Omental fat pad (tissue), 4 donors: ENCODE measurements around the gene PTPN14. TPM values are rescaled to one million over a fixed set of nuclear protein-coding genes. Genes with fewer than 3 reads are reported as not detected.

Experiments
- ATAC-seq: fragments of 150-250 bp; one replicate; pipeline ENCODE4 v1.9.1; 2016; ENCODE audit warnings: mild to moderate bottlenecking, moderate library complexity; ENCODE audit not compliant: low FRiP score
- DNase-seq: peaks from one replicate; pipeline ENCODE4 v3.0.0-alpha.2; 2019; ENCODE audit warnings: low spot score
- CTCF ChIP-seq, 3 donors: fragments of 450-650 bp; IDR thresholded peaks; one replicate each; pipeline ENCODE4 v1.5.1; 2016 to 2017; ENCODE audit warnings: antibody characterized with exemption in 3 of 3, mild to moderate bottlenecking in 3 of 3, moderate library complexity in 2 of 3
- total RNA-seq, 4 donors: library from RNA; depleted of rRNA; stranded (reverse); fragments of >200 nt; gene quantifications; one replicate each; pipeline ENCODE4 v1.1.0, GENCODE V29; 2016

Gene PTPN14
- total RNA-seq, 4 donors from 2014 or later, result 27.1 to 39.1 (median 35.7) TPM

GRCh38 chr1:214377886-214378285 lies 173.5 kb downstream of the PTPN14 start:
- DNase-seq, result no peak
- ATAC-seq, result no peak
- TF ChIP-seq CTCF (IDR thresholded peaks at IDR 0.05), result no peak

- no peak for TF ChIP-seq CTCF (IDR thresholded peaks at IDR 0.05)
- no peak for ATAC-seq
- DNase-seq, result no peak
Measured at GRCh38 chr1:214377485-214377884, 173.9 kb downstream of the PTPN14 start.

- TF ChIP-seq CTCF (IDR thresholded peaks at IDR 0.05), result no peak
- DNase-seq, result no peak
- peak; percentile 43 for ATAC-seq
Measured at GRCh38 chr1:214372092-214372491, 179.3 kb downstream of the PTPN14 start.

- no peak for TF ChIP-seq CTCF (IDR thresholded peaks at IDR 0.05)
- ATAC-seq (no peak), DNase-seq (no peak)
Measured at GRCh38 chr1:214370615-214371014, 180.8 kb downstream of the PTPN14 start.

GRCh38 chr1:214369364-214369763 lies 182.0 kb downstream of the PTPN14 start:
- TF ChIP-seq CTCF (IDR thresholded peaks at IDR 0.05), result no peak
- no peak for ATAC-seq
- DNase-seq, result no peak

GRCh38 chr1:214367841-214368240 lies 183.6 kb downstream of the PTPN14 start:
- ATAC-seq (no peak), DNase-seq (no peak)
- TF ChIP-seq CTCF (IDR thresholded peaks at IDR 0.05), result no peak

- DNase-seq, result no peak
- no peak for ATAC-seq
- TF ChIP-seq CTCF (IDR thresholded peaks at IDR 0.05), result no peak
Measured at GRCh38 chr1:214364786-214365295, 186.6 kb downstream of the PTPN14 start.
